Fibroblast of gingiva (primary cell): ENCODE measurements around the gene ARMC8.

Experiments used
- DNase-seq: peaks from one replicate; pipeline ENCODE4 v3.0.0-alpha.2; 2011; ENCODE audit warnings: low read depth

ARMC8 gene

DNA sequence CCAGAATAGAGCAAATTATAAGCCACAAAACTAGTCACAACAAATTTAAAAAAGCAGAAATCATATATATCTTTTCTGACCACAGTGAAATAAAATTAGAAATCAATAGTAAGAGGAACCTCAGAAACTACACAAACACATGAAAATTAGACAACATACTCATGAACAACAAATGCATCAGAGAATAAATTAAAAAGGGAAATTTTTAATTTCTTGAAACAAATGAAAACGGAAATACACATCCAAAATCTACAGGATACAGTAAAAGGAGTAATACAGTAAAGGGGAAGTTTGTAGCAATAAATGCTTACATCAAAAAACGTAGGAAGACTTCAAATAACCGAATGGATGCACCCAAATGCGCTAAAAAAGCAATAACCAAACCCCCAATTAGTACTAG is 123.4 kb downstream of the ARMC8 start:
- no peak for DNase-seq

DNA sequence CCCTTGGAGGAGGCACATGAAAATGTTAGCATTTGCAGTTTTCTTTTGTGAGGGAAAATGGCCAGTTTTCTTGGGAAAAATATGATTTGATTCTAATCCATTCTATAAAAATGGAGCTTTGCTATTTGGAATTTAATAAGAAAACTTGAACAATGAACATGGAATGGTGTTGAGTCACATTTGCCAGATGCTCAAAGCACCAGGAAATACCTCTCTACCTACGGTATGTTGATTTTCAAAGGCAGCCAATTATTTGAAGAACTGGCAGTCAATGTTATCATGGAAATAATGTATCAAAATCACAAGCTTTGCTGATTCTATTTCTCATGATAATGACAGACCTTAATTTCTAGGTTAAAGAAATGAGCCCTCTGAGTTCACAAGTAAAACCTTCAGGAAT is 127.7 kb downstream of the ARMC8 start:
- no peak for DNase-seq

- no peak for DNase-seq
Observed at GRCh38 chr3:138317687-138318086, 130.6 kb downstream of the ARMC8 start.

DNA sequence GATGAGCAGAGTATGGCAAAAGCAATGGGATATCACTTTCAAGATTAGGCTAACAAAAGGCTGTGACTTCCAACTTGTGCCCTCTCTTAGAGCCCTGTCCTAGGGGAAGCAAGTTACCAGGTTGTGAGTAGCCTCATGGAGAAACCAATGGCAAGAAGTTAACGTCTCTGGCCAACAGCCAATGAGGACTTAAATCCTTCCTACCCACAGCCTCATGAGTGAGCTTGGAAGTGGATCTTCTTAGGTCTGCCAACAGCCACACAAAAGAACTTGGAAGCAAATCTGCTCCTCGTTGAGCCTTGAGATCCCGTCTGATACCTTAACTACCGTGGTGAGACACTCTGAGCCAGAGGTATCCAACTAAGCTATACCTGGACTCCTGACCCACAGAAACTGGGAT is 136.9 kb downstream of the ARMC8 start:
- no peak for DNase-seq

DNA sequence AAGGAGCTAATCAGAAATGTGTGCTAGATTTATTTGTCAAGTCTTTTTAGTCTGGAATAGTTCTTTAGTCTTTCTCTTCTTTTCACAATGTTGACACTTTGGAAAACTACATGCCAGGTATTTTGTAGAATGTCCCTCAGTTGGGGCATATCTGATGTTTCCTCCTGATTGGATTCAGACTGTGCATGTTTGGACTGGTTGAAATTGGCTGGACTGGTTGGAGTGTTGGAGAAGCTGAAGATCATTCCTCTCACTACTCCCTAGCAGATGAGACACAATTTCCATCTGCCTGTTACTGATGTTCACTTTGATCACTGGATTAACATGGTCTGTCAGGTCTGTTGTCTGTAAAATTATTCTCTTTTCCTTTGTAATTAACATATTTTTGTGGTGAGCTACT is 138.9 kb downstream of the ARMC8 start:
- no peak for DNase-seq

GRCh38 chr3:138326866-138327595 is 139.9 kb downstream of the ARMC8 start:
- DNase-seq: no peak

DNA sequence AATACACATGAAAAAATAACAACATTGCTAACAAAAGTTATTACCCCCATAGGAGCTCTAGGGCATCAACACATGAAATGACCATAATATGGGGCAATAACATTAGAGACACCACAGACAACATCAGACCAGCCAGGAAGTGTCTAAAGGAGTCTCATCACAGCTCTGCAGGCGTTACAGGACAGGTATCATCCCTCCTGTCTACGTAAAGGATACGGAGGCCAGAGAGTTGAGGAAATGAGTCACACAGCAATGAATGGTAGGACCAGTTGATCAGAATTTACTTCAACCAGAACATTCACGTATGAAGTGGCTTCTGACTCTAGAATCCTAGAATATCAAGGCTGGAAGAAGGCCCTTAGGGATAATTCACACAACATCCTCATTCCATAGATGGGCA is 140.7 kb downstream of the ARMC8 start:
- DNase-seq: no peak

DNA sequence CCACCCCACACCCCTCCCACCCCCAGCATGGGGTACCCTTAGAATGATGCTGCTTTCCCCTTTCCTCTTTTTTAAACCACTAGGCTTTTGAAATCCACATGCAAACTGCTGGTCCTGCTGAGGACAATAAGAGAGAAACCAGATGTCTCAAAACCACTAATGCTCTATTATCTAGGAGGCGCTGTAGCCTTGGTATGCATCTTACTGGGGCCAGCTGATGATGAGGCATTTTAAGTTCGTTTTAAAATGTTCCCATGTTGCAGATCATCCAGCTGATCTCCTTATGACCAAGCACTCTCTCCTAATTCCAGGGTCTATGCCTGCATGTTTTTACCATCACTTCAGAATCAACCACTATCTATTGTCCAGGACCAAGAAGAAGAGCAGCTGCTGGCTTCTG is 141.2 kb downstream of the ARMC8 start:
- DNase-seq: no peak

- DNase-seq: peak; percentile 63
Observed at GRCh38 chr3:138329127-138329983, 142.3 kb downstream of the ARMC8 start, which contains the start of gene NME9. NME9 (minus strand) TSS chr3:138329851; CDS start chr3:138329335, 516 bp downstream.

DNA sequence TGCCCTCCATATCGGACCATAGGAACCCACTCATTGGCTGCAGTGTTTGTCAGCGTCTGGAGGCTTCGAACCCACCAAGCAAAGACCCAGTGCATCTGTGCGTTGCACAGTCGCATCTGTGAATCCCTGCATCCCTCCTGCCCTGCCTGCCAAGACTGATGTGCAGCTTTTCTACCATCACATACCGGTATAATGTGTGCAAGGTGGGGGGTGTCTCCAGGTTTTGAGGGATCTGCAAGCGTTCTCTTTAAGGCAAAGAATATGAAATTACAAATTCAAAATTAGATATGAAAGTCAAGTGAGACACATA is 142.8 kb downstream of the ARMC8 start:
- DNase-seq: no peak

DNA sequence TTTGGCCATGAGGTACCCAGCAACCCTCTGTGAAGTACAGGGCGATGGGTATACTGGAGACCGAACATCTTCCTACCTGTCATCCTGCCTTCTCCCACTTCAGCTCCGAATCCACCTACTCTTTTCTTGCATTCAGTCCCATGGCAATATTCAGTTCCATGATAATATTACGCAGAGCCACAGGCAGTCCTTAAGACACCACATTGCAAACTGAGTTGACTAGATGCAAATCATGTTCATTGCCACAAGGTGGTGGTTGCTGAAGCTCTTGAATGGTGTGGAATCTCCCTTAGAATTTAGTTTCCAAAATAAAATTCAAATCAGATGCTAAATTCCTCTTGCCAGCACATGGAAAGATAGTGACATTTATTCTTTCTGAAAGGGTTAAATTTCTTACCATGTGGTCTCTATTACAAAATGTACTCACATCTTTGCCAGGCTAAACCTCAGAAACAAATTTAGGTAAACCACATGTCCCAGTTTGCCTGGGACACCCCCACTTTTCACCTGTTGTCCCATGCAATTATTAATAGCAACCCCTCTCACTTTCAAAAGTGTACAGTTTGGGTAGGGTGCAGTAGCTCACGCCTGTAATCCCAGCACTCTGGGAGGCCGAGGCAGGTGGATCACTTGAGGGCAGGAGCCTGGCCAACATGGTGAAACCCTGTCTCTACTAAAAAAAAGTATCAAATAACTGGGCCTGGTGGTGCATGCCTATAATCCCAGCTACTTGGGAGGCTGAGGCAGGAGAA is 144.2 kb downstream of the ARMC8 start:
- DNase-seq: peak; percentile 40

DNA sequence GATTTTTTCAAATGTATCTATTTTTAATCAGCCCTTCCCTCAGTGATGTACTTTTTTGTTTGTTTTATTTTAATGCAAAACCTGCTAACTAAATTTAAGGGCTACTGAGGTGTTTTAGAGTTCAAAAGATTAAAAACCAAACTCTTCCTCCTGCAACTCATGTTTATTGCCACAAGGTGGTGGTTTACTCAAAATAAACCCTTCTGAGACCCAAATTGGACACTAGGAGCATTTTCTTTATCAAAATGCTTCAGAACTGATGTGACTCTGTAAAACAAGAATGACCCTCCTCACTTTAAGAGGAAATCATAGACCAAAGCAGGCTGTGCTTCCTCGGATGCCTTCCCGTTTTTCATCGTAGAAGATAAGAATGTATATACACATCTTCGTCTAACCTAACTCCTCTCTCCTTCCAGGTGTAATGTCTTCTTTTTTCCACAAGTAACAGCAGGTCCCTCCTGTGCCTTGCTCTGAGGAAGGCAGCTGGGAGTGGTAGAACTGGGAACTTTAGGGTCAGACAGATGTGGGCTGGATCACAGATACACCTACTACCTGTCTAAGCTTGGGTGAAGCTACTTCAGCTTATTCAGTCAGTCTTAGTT is 145.5 kb downstream of the ARMC8 start:
- DNase-seq: peak; percentile 30

- DNase-seq: no peak
Observed at GRCh38 chr3:138334608-138335007, 147.5 kb downstream of the ARMC8 start.

GRCh38 chr3:138336454-138336999 is 149.4 kb downstream of the ARMC8 start:
- DNase-seq: no peak

DNA sequence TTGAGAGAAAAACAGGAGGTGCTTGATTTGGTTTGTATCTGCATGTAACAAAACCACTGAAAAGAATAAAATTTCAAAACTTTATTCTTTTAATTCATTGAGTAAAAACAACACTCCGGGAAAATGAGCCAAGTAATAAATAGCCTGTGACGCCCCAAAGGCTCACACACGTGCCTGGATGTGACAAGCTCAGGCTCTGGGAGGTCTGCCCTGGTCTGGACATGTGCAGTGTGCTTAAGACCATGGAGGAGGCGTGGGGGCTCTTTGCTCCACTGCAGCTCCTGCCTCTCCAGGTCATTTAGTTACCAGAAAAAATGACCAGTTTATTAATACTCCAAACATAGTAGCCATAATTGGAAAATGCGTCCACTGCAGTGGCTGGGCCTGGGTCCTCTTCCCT is 151.1 kb downstream of the ARMC8 start:
- DNase-seq: no peak

DNA sequence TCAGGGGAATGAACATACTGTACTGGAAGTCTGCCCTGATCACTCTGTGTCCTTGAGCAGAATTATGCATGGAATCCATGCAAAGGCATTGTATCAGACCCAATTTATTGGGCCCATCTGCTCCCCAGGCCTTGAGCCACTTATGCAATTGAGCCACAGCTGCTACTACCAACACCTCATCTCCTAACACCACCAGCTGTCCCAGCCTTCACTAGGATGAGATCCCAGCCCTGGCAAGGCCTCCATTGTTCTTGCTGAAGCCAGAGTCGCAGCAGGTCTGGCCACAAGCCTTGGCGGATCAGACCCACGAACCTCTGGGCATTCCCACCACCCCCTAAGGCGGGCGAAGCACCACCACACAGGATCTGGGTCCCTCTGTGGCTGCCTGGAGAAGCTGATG is 151.7 kb downstream of the ARMC8 start:
- DNase-seq: no peak

- DNase-seq: no peak
Observed at GRCh38 chr3:138340511-138340910, 153.4 kb downstream of the ARMC8 start.

DNA sequence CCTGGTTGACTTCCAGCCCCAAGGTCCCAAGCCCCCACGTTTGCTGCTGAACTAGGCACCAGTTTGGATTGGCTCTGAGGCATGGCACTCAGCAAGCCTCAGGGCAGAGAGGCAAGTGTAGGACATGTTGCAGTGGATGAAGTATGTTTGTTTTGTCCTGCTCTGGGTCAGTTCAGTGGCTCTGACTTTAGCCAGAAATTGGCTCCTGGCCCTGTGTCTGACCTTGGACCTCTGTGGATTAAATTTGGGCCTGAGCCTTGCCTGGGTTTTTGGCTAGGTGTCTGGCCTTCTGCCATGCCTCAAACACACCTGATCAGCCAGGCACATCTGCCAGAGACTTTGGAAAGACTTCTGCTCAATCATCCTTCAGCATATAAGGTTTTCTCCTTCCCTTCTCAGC is 157.7 kb downstream of the ARMC8 start:
- DNase-seq: no peak
